ENCODE results near the gene TGFA.

The TGFA gene

GRCh38 chr2:70503896-70504295 is 49.7 kb downstream of the TGFA start:
- Histone ChIP-seq H3K27ac (ENCODE audit: low read length) (no peak overlapping the region), H3K4me3 (ENCODE audit: low read length) (no peak overlapping the region), H2AFZ (ENCODE audit: low read depth, low read length) (no peak overlapping the region), H4K20me1 (ENCODE audit: insufficient read depth, low read length) (no peaks in the 10 kb centered on the region), H3K4me1 (ENCODE audit: low read length) (peaks cover 2% of the 10 kb centered on the region), H3K36me3 (replicated peaks; ENCODE audit: low read depth, low read length) (no peaks in the 10 kb centered on the region), H3K79me2 (ENCODE audit: low read length) (no peaks in the 10 kb centered on the region), H3K4me2 (ENCODE audit: low read length) (no peak overlapping the region), H3K9me3 (ENCODE audit: insufficient read depth, low read length) (no peaks in the 10 kb centered on the region), H3K27me3 (ENCODE audit: low read depth, low read length) (0 out of 2 replicates have a peak, but pooled peaks cover 1% of the 10 kb centered on the region), H3K9ac (ENCODE audit: low read length) (no peak overlapping the region)
- TF ChIP-seq CTCF (IDR thresholded peaks at IDR 0.05; ENCODE audit: low read depth, low read length): no peak
- no peak for TF ChIP-seq EZH2phosphoT487 (IDR thresholded peaks at IDR 0.05; ENCODE audit: low read depth)

DNA sequence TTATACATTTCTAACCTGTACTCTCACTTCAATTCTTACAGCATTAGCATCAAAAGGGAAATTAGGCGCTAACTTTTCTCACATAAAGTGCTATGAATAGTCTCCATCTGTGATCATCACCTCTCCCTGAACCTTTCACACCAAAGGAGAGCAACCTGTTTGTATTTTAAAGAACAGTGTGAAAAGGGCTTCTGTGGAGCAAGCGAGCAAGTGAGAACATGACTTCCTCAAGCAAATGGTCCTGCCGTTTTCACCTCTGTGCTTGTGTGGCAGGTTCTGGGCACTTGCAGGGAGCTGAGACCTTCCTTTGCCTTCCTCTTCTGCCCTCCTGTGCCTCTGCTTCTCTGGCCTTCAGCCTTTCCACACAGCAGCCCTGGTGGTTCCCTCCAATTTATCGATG is 51.9 kb downstream of the TGFA start:
- Histone ChIP-seq H3K9me3 (ENCODE audit: insufficient read depth, low read length) (no peaks in the 10 kb centered on the region), H3K27me3 (ENCODE audit: low read depth, low read length) (no peaks in the 10 kb centered on the region), H3K36me3 (replicated peaks; ENCODE audit: low read depth, low read length) (no peaks in the 10 kb centered on the region), H2AFZ (ENCODE audit: low read depth, low read length) (no peak overlapping the region; the same call in 1 of the 2 replicates), H3K4me1 (ENCODE audit: low read length) (peaks cover 13% of the 10 kb centered on the region), H3K4me2 (ENCODE audit: low read length) (no peak overlapping the region), H3K27ac (ENCODE audit: low read length) (no peak overlapping the region), H3K79me2 (ENCODE audit: low read length) (no peaks in the 10 kb centered on the region), H4K20me1 (ENCODE audit: insufficient read depth, low read length) (no peaks in the 10 kb centered on the region), H3K4me3 (ENCODE audit: low read length) (no peak overlapping the region), H3K9ac (ENCODE audit: low read length) (no peak overlapping the region)
- TF ChIP-seq CTCF (IDR thresholded peaks at IDR 0.05; ENCODE audit: low read depth, low read length) (no peak), EZH2phosphoT487 (IDR thresholded peaks at IDR 0.05; ENCODE audit: low read depth) (no peak)

DNA sequence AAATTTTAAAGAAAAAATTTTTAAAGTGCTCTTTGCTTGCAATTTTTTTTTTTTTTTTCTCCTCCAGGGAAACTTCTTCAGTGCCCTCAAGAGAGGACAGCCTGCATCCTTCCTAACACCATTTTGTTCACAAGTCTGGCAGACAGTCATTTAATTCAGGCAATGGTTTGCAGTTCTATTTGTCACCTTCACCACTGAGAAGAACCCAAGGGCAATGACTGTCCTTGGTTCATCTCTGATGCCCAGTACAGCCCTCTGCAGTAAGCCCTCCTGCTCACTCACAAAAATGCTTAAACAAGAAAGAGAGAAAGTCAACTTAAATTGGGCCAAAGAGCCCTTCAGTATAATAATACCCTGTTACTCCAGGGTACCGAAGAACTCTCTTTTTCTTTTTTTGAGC is 52.4 kb downstream of the TGFA start:
- no peak overlapping the region for H2AFZ ChIP-seq (ENCODE audit: low read depth, low read length)
- 0 out of 2 replicates have a peak, but pooled peaks cover 3% of the 10 kb centered on the region for H3K27me3 ChIP-seq (ENCODE audit: low read depth, low read length)
- TF ChIP-seq EZH2phosphoT487 (IDR thresholded peaks at IDR 0.05; ENCODE audit: low read depth) (no peak), CTCF (IDR thresholded peaks at IDR 0.05; ENCODE audit: low read depth, low read length) (no peak)
- no peaks in the 10 kb centered on the region for H3K36me3 ChIP-seq (replicated peaks; ENCODE audit: low read depth, low read length)
- no peaks in the 10 kb centered on the region for H3K79me2 ChIP-seq (ENCODE audit: low read length)
- H4K20me1 ChIP-seq (ENCODE audit: insufficient read depth, low read length): no peaks in the 10 kb centered on the region
- H3K9ac ChIP-seq (ENCODE audit: low read length): no peak overlapping the region
- H3K4me2 ChIP-seq (ENCODE audit: low read length): no peak overlapping the region
- H3K4me3 ChIP-seq (ENCODE audit: low read length): no peak overlapping the region
- peaks cover 13% of the 10 kb centered on the region for H3K4me1 ChIP-seq (ENCODE audit: low read length)
- H3K9me3 ChIP-seq (ENCODE audit: insufficient read depth, low read length): no peaks in the 10 kb centered on the region
- H3K27ac ChIP-seq (ENCODE audit: low read length): no peak overlapping the region

GRCh38 chr2:70499253-70499652 is 54.4 kb downstream of the TGFA start:
- H4K20me1 ChIP-seq (ENCODE audit: insufficient read depth, low read length): no peaks in the 10 kb centered on the region
- no peaks in the 10 kb centered on the region for H3K9me3 ChIP-seq (ENCODE audit: insufficient read depth, low read length)
- no peak for TF ChIP-seq EZH2phosphoT487 (IDR thresholded peaks at IDR 0.05; ENCODE audit: low read depth)
- TF ChIP-seq CTCF (IDR thresholded peaks at IDR 0.05; ENCODE audit: low read depth, low read length): no peak
- H2AFZ ChIP-seq (ENCODE audit: low read depth, low read length): no peak overlapping the region
- H3K36me3 ChIP-seq (replicated peaks; ENCODE audit: low read depth, low read length): no peaks in the 10 kb centered on the region
- H3K4me2 ChIP-seq (ENCODE audit: low read length): no peak overlapping the region
- no peaks in the 10 kb centered on the region for H3K79me2 ChIP-seq (ENCODE audit: low read length)
- no peak overlapping the region for H3K9ac ChIP-seq (ENCODE audit: low read length)
- no peak overlapping the region for H3K27ac ChIP-seq (ENCODE audit: low read length)
- no peak overlapping the region for H3K4me3 ChIP-seq (ENCODE audit: low read length)
- H3K27me3 ChIP-seq (ENCODE audit: low read depth, low read length): 0 out of 2 replicates have a peak, but pooled peaks cover 3% of the 10 kb centered on the region
- H3K4me1 ChIP-seq (ENCODE audit: low read length): peaks cover 13% of the 10 kb centered on the region

Data from OCI-LY3 (cell line).